NCI-H2029 treated with DMSO at 0.1 percent for 48 hours (cell line): Measurements from ENCODE around the gene TK2.

ENCODE experiments used
- DNase-seq: peaks from one replicate; lab custom pipeline; 2025; lab: John Stamatoyannopoulos, UW

Gene TK2

DNA sequence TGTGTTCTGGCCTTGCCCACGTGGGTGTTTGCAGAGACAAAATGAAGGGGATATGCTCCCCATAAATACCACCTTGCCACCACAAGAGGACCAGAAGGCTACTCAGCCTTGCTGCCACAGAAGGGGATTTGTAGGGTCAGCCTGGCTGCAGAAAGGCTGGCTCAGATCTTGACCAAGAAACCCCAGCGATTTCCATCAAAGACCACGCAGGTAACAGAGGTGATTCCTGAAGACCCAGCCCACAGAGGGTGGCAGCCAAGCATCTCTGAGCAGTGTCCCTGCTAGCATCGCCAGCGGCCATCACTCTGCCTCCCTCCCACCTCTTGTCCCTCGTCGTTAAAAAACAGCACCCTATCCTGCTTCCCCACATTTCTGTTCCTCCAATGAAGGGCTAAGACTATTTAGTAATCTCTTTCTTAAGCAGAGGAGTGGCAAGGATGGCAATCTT is 68.0 kb downstream of the TK2 start:
- DNase-seq = no peak

DNA sequence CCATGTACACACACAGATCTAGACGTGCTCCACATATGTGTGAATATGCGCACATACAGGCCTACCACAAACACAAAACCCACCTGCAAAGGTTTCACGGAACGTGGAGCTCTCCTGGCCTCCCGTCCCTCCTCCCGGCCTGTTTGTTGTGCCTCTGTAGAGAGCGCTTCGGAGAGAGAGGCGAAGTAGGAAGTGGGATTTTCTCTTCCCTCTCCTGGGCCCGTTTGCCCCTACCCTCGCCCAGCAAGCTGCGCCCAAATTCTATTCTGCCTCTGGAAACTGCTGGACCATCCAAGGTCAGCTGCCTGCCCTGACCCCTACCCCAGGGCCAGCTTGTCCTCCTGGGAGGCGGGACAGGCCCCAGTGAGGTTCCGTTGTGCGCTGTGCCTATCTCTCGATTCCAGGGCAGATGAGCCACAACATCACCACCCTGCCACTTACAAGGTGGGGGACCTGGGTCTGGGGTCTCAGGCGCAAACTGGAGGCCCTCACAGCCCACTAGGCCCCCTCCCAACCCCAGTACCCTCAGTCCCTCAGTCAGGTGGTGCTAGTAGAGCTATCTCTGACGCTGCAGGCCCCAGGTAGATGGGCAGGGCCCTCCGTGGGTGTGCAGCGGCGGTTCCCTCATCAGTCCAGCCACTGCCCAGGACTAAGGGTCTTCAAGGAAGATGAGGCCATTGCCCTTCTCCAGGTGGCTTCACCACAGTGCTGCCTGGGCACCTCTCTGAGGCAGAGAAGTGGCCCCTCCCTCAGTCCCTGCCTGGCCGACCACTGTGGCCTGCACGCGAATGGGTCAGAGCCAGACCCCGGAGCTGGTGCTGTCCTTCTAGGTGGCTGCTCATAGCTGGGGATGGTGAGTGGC is 68.6 kb downstream of the TK2 start:
- no peak for DNase-seq

DNA sequence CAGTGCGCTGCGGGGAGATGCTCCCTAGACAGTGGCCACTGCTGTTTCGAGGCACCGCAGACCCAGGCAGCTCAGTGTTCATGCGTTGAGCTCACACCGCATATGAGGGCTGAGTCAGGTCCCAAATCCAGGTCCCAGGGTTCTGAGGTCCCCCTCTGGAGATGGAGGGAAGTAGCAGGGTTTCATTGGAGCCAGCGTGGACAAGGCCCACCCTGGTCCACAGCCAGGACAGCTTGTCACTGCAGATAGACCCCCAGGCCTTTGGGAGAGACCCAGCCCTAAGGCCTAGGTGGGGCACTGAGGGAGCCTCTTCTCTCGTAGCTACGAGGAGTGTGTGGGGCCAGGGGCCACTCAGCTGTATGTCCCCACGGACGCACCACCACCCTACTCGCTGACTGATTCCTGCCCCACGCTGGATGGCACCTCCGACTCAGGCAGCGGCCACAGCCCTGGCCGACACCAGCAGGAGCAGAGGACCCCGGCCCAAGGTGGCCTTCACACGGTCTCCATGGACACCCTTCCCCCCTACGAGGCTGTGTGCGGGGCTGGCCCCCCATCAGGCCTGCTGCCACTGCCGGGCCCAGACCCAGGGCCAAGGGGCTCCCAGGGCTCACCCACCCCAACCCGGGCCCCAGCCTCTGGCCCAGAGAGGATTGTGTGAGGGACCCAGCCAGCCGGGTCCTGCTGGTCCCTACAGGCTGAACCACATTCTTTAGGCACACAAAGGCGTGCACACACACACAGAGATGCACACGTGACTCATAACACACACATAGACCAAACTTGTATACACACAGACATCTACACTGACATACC is 69.4 kb downstream of the TK2 start:
- no peak for DNase-seq

DNA sequence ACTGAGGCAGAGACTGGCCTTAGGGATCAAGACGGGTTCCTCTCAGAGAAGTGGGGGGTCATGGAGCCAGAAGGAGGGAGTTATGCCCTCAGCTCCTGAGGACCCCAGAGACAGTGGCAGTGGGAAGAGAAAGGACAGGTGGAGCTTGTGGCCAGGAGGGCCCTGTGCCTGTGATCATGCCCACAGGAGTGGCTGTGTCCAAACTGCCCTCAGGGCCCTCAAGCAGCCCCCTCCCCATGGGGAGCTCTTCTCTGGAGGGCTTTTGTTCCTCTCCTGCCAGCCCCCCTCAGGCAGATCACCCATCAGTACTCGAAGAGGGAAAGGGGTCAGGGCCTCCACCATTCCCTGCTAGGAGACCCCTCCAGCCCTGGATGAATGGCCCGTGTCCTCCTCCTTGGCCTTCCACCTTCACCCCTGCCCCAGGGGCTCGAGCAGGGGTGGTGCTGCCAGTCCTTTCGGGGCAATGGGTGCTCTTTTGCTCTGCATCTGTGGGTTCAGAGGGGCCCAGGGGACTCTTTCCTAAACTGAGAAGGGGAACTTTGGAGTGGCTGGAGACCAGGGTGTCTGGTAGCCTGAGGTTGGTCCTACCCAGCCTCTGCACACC is 70.2 kb downstream of the TK2 start:
- no peak for DNase-seq

DNA sequence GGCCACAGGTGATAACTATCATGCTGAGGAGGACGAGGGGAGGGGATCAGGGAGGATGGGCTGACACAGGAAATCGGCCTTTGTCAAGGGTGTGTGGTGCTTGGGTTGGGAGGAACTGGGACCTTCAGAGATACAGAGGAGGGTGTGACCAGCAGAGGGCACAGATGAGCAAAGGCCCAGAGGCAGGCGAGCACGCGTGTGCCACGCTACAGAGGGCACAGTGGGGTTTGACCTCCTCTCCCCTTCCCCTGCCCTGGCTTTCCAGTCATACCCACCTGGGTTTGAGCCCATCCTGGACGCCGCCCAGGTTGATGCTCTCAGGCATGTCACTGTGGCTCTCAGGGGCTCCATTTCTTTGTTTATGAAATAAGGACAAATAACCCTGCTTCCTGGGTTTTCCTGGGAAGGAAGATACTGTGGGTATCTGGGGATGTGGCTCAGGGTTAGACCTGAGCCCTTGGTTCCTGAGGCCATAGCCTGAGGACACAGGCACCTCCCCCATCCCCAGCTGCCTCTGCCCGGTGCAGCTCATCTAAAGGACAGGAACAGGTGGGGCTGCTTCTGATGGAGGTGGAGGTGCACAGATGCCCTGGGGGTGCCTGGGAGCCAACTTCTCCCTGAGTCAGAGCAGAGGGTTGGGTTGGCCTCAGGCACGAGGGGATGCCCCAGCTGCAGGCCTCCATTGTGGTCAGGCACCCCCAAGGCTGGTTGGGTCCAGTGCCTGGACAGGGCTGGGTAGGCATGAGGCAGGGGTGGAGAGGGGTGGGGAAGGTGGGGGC is 71.0 kb downstream of the TK2 start:
- no peak for DNase-seq

DNA sequence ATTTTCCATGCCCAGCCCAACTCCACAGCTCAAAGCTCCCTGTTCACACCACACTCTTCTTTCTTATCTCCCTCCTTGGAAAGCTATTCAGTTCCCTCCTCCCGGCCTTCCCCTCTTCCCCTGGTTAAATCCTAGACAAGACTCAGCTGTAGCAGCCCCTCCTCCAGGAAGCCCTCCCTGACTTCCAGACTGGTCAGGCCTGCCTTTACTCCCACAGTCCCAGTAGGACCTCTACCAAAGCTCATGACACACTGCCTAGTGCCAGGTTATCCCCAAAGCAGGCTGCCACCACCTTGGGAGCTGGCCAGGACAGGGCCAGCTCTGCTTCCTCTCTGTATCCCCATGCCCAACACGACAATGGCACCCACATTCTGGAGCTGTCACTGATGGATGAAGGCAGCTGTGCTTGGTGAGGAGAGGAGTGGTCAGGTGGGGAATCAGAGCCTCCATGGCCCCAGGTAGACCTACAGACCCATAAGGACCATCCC is 72.8 kb downstream of the TK2 start:
- no peak for DNase-seq

DNA sequence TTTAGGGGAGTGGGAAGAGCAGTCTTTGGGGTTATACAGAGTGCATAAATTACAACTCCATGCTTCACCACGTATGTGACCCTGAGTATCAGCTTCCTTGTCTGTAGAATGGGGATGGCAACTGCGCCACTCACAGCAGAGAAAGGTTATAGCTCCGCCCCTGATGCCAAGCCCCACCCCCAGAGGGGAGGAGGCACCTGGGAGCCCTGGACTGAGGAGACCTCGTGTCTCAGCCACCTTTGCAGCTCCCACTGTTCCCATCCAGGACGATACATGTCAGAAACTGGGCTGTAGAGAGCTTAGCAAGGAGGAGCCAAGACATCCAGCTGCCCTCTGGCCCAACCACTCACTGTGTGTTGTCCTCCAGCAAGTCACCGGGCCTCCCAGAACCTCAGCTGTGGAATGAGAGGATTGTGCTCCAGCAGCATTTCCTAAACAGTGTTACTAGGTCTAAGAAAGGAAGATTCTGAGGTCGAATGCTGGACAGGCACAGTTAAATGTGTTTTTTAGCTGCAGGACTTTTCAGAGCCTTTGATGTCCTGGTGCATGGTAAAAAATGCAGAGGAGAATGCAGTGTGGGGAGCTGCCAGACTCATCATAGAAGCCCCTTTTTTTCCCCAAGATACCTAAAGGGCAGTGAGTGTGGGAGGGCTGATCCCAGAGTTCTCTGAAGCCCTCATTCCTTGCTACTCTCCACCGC is 73.4 kb downstream of the TK2 start:
- no peak for DNase-seq

DNA sequence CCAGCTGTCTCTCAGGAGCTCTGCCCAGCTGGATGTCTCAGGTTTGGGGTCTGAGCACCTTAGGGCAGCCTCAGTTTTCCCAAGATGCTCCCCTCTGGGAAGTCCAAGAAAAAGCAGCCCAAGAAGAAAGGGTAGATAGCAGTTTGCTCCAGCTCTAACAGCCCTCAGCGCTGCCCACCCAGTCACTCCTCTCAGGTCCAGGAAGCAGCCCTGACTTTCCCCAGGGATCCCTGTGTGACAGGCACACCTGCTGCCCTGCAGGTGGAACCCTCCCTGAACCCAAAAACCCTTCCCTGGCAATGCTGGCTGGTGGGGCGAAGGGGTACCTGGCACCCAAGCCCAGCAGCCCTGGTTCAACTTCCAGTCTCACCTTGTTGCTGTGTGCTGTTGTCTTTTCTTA is 74.7 kb downstream of the TK2 start:
- DNase-seq = no peak

DNA sequence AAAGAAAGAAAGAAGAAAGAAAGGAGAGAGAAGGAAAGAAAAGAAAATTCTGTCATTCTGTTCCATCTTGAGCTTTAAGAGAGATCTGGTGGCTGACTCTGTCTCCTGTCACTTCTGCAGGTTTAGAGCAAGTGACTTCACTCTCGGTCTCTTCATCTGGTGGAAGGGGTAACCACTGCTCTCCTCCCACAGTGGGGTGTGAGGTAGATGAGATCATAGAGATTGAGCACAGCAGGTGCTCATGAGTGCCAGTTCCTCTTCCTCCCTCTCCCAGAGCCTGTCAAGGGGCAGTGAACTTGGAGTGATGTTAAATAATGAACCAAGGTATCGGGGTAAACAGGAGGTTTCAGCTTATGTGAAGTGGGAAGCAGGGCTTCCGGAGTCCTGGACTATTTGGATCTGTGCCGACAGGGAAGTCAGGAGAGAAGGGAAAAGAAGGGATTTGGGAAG is 75.1 kb downstream of the TK2 start:
- DNase-seq = peak; percentile 77

DNA sequence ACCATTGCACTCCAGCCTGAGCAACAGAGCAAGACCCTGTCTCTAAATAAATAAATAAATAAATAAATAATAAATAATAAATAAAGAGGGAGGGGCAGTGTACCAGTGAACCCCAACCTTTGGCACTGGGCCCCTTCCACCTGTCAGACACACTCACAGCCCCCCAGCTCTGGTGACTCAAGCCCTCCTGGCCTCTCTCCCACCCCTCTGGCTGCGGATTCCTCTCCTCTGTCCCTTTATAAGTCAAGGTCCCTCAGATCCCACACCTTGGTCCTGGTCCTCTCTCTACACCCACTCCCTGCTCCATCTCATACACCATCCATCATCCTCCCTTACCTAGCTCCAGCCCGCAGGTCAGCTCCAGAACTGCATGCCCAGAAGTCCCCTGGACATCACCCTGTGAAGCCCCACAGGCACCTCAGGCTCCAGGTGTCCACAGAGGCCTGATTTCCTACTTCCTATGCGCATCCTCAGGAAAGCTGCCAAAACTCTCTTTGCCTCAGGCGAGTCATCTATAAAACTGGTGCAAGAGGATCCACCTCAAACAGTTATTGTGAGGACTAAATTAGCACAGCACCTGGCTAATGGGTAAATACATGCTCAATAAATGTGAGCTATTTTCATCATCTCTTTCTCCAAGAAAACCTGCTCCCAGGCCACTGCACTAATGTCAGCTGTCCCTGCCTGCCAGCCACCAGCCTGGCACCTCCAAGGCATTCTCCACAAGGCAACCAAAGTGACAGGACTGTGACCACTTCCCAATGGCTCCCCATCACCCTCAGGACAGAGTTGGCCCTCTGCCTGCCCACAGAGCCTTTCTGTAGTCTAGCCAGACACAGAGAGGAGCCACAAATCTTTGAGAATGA is 76.0 kb downstream of the TK2 start:
- peak; percentile 21 for DNase-seq

DNA sequence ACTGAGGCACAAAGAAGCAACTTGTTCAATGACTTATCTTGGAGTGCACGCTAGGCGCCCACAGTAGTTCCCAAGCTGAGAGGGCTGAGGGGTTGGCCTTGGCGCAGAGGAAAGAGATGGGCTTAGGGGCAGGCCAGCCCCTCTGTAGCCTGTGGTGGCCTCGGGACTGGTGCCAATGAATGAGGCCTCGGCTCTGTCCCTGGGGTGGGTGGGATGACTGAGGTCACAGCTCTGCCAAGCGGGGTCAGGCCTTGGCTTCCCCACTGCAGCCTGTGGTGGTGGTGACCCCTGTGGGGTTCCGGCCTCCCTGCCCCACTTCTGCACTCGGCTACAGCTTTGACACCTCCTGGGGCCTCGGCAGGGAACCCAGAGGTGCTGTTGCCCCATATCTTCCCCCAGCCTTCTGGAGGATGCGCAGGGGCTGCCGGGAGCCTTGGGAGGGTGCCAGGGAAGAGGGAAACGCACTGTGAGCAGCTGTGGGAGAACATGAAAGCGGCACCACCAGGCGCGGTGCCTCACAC is 76.8 kb downstream of the TK2 start:
- no peak for DNase-seq

DNA sequence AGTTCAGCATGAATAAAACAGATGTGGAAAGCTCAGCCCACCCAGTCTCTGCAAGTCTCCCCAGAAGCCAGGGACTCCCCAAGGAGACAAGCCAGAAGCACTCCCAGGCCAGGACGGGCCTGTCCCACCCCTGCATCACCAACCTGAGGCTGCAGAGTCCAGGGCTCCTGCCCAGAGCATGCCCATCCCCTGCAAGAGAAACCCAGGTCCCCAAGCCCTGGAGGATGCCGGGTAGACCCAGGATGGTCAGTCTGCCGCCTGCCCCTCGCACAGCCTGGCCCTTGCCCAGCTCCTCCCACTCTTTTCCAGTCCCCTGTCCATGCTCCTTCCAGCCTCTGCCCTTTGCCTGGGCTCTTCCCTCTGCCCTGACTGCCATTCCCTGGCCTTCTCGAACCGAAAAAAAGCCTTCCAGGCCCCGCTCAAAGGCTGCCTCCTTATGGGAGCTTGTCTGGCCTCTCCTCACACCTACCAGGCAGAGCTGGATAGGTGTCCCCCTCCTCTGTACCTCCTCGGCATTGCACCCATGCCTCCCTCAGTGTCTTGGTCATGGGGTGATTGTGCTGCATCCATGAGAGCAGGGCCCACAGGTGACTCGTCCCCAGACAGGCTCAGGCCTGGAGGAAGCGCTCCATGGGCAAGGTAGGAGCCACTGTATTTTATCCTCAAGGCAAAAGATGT is 78.1 kb downstream of the TK2 start:
- no peak for DNase-seq

DNA sequence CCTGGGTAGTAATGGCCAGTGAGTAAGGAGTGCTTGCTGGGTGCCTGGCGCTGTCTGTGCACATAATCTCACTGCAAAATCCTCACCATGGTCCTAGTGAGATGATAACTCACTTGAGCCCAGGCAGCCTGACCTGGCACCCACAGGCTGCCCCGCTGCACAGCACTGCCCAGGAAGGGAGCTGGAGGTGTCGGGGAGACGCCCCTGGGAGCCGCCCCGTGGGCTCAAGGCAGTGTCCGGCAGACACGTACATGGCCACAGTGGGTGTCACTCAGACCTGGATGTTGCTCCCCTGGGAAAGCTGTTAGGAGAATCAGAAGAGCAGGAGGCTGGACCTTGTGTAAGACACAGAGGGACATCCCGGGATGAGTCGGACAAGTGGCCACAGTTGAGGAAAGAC is 78.7 kb downstream of the TK2 start:
- DNase-seq = no peak

DNA sequence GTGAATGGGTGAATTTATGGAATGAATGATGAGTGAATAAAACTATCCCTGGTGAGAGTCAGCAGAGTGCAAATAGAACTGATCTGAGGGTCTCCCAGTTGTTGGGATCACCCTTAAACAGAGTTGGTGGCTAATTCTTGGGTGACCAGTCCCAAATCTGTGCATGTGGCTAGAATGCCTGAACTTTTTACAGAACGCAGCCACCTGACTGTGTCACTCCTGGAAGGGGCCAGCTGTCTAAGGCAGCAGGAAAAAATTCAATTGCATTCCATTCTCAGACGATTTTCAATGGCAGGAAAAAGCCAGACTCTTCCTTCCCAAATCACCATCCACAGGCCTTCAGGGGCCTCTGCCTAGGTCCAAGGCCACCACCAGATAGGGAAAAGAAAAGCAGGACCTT is 79.4 kb downstream of the TK2 start:
- no peak for DNase-seq

DNA sequence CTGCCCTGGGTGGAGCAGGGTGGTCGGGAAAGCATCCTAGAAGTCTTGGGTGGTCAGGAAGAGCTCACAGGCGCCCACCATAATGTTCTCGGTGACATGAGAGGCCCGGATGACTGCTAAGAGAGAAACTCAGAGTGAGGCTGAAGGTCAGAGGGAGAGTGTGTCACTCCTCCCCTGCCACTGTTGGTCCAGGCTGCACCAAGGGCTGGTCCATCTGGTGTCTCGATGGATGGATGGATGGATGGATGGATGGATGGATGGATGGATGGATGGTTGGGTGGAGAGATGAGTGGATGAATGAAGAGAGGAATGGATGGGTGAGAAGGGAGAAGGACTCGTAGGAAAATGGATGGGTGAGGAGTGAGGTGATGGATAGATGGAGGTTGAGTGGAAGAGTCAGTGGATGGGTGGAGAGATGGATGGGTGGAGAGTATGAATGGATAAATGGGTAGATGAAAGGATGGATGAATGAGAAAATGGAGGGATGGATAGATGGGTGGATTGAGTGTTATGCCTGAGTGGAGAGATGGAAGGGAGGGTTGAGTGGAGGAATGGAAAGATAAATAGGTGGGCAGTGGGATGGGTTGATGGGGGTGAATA is 79.9 kb downstream of the TK2 start:
- no peak for DNase-seq

DNA sequence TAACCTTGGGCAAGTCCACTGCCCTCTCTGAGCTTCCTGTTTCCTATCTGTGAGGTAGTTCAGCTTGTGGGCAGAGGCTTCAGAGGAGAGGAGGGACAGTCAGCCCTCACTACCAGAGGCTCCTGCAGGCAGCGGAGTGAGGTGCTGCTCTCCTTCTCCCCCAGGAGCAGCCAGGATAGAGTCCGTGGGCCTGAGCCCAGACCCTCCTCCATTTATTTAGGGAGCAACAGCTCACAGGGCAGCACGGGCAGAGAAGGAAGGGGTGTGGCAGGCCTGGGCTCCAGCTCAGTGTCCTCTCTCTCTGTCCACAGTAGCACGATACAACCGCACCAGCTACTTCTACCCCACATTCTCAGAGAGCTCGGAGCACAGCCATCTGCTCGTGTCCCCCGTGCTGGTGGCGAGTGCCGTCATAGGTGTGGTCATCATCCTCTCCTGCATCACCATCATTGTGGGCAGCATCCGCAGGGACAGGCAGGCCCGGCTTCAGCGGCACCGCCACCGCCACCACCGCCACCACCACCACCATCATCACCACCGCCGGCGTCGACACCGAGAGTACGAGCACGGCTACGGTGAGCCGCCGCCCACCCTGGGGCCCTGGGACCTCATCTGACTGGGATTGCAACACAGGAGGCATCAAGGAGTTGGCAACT is 80.5 kb downstream of the TK2 start:
- no peak for DNase-seq

DNA sequence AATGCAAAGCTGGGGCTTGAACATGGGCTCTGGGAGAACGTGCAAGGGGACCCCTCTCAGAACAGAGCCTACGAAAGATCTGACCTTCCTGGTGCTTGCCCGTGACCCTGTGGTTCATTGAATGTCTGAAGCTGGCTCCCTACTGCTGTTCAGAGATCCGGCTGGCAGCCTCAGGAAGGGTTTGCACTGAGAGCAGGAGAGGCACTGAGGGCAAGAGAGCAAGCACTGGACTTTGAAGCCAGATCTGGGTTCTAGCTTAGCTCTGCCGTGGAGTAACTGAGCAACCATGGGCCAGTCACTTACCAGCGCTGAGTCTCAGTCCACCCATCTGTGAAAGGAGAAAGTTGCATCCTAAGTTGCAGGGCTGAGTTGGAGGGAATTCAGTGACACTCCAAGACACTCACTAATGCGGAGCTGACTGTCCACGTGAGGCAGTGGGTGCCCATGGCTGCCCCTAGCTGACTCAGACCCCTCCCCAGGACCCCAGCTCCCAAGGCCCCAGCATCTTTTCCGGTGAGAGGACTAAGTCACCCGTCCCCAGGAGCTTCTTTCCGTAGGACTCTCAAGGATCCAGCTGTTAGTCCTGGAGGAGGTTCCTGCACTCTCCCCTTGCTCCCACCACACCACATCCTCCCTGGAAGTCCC is 81.5 kb downstream of the TK2 start:
- DNase-seq = no peak

DNA sequence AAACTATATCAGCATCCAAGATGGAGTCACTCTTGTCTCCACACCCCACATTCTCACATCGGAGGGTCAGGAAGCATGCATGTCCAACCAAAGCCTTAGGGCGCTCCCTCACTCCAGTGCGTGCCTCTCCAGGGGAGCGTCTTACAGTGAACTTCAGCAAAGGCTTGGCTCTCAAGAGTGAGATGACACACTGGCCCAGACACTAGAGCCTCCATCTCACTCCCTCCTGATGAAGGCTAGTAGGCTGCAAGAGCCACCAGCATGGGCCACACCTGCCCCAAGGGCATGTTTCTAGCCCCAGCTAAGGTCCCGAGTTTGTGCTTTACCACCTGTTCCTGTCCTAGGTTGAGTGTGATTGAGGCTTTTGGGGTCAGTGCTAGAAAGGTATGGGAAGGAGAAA is 82.3 kb downstream of the TK2 start:
- no peak for DNase-seq
